ENCODE measurements around the gene TLR6. TPM values are rescaled to one million over a fixed set of nuclear protein-coding genes. Genes with fewer than 3 reads are reported as not detected.

The TLR6 gene
- total RNA-seq, 4 donors from 2014 or later: 1.4 to 3.0 (median 1.8) TPM

GRCh38 chr4:38891051-38891983 is 34.7 kb upstream of the TLR6 start:
- TF ChIP-seq POLR2A (IDR thresholded peaks at IDR 0.05): no peak
- TF ChIP-seq CTCF (IDR thresholded peaks at IDR 0.05): no peak
- Histone ChIP-seq H3K27me3 (no peaks in the 10 kb centered on the region), H3K4me1 (peaks cover 0 to 7% of the 10 kb centered on the region in 2 donors), H3K36me3 (peaks cover 0 to 8% of the 10 kb centered on the region in 2 donors), H3K4me3 (replicated peaks in 1 of 3) (no peak overlapping the region), H3K9me3 (no peaks in the 10 kb centered on the region), H3K27ac (no peak overlapping the region)
- WGBS, 2 donors: 87 to 88% methylated on average over 10 of the region's 10 CpGs
- intact Hi-C loops (cut with DNase I): loop anchor here (10.0 kb wide), 1 partner anchor 243 kb away; no protein-coding TSS in a partner anchor
- no peak for DNase-seq

GRCh38 chr4:38889143-38889542 is 32.5 kb upstream of the TLR6 start:
- intact Hi-C loops (cut with DNase I): no loop called here
- H3K4me1 ChIP-seq: peaks cover 0 to 7% of the 10 kb centered on the region in 2 donors

GRCh38 chr4:38884254-38884653 is 27.6 kb upstream of the TLR6 start:
- no peak for DNase-seq
- Histone ChIP-seq H3K9me3 (no peaks in the 10 kb centered on the region), H3K4me1 (peaks cover 0 to 3% of the 10 kb centered on the region in 2 donors), H3K27me3 (no peaks in the 10 kb centered on the region), H3K27ac (no peak overlapping the region), H3K36me3 (peaks cover 0 to 1% of the 10 kb centered on the region in 2 donors), H3K4me3 (replicated peaks in 1 of 3) (no peak overlapping the region)
- intact Hi-C loops (cut with DNase I): no loop called here
- TF ChIP-seq POLR2A (IDR thresholded peaks at IDR 0.05) (no peak), CTCF (IDR thresholded peaks at IDR 0.05) (no peak)
- WGBS, 2 donors: 97 to 100% methylated on average over 4 of the region's 4 CpGs

More at GRCh38 chr4:38889143-38889542, 32.5 kb upstream of the TLR6 start:
- Histone ChIP-seq H3K9me3 (no peaks in the 10 kb centered on the region), H3K27me3 (no peaks in the 10 kb centered on the region), H3K27ac (peak overlapping the region in 1 of 3 donors; percentile 6), H3K36me3 (peaks cover 0 to 8% of the 10 kb centered on the region in 2 donors), H3K4me3 (replicated peaks in 1 of 3) (no peak overlapping the region)
- TF ChIP-seq CTCF (IDR thresholded peaks at IDR 0.05) (no peak), POLR2A (IDR thresholded peaks at IDR 0.05) (no peak)
- DNase-seq: no peak
- 92 to 93% methylated on average over 1 of the region's 1 CpG for WGBS, 2 donors

GRCh38 chr4:38876636-38877035 is 20.0 kb upstream of the TLR6 start:
- H3K4me3 ChIP-seq (replicated peaks in 1 of 3): no peak overlapping the region
- intact Hi-C loops (cut with DNase I): no loop called here
- no peak for TF ChIP-seq CTCF (IDR thresholded peaks at IDR 0.05)
- TF ChIP-seq POLR2A (IDR thresholded peaks at IDR 0.05): no peak
- H3K27me3 ChIP-seq: no peaks in the 10 kb centered on the region
- no peak for DNase-seq
- no peak overlapping the region for H3K27ac ChIP-seq
- H3K36me3 ChIP-seq: peaks cover 0 to 15% of the 10 kb centered on the region in 2 donors
- peaks cover 0 to 7% of the 10 kb centered on the region in 2 donors for H3K4me1 ChIP-seq
- H3K9me3 ChIP-seq: no peaks in the 10 kb centered on the region
- 95 to 99% methylated on average over 2 of the region's 2 CpGs for WGBS, 2 donors

Data from thyroid gland (tissue), 4 donors.